Measurements from ENCODE around the gene PXT1. TPM values are rescaled to one million over a fixed set of nuclear protein-coding genes. Genes with fewer than 3 reads are reported as not detected.
A peak's percentile ranks its signal among the peaks of the same experiment; 100 is the strongest.

The PXT1 gene
- total and polyA plus RNA-seq, 9 of the 15 experiments (the other 6 are each of a cell fraction or from before 2014, with no cell fraction given), result 0.09 to 0.11 (median 0.10) TPM; not detected in 5

DNA sequence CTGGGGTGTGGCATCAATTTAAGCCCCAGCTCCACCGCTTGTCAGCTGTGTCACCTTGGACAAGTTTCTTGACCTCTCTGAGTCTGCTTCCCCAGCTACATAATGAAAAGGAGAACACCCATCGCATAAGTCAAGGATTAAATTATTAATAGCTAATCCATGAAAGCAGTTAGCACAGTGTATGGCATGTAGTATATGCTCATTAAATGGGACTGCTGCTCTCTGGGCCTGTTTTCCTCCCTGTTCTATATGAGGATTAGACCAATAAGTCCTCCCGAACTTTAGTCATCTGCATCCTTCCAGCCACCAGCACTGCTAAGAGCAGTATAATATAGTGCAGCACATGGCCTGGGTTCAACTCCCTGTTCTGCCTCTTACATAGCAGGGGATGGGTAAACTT is 74.9 kb downstream of the PXT1 start:
- no peak overlapping the region for H2AFZ ChIP-seq (ENCODE audit: low read depth, low read length)
- H3K4me1 ChIP-seq (replicated peaks in 1 of 2; ENCODE audit: control insufficient read depth in 2 of 2, insufficient read depth in 2 of 2, low read length in 2 of 2), result peaks cover 8 to 15% of the 10 kb centered on the region in 2 experiments; a peak in 4 of 5 replicates
- FAIRE-seq, result no peak
- H3K36me3 ChIP-seq (ENCODE audit: control insufficient read depth, insufficient read depth, low read length), result no peaks in the 10 kb centered on the region
- in situ Hi-C loops (cut with MboI), result no loop called here
- no peaks in the 10 kb centered on the region for H3K9me1 ChIP-seq (ENCODE audit: control insufficient read depth, insufficient read depth, low read length)
- no peak overlapping the region for H3K9ac ChIP-seq (ENCODE audit: insufficient read depth in 1 of 2, low read depth in 2 of 2, low read length in 2 of 2)
- 4% methylated on average over 3 of the region's 3 CpGs for WGBS (ENCODE audit: insufficient coverage, low coverage, missing lambda C conversion rate)
- CTCF ChIA-PET (ENCODE audit: low intra/inter-chr PET ratio), result no interaction called here
- no peaks in the 10 kb centered on the region for H4K20me1 ChIP-seq (replicated peaks; ENCODE audit: control insufficient read depth, insufficient read depth, low read length)
- H3K4me2 ChIP-seq (ENCODE audit: insufficient read depth, low read length), result no peak overlapping the region
- intact Hi-C loops (cut with micrococcal nuclease), result no loop called here
- TF ChIP-seq RBM25 (IDR thresholded peaks at IDR 0.05; ENCODE audit: low read depth, low read length, severe bottlenecking) (peak; percentile 27), ZEB2 (IDR thresholded peaks at IDR 0.05) (no peak), BCOR (IDR thresholded peaks at IDR 0.05) (peak; percentile 28; the same call in 1 of the 2 replicates), ZFP36 (IDR thresholded peaks at IDR 0.05; ENCODE audit: low read depth, low read length, partially characterized antibody) (peak; percentile 21), NONO (IDR thresholded peaks at IDR 0.05; ENCODE audit: low read depth in 2 of 2, low read length in 1 of 2) (no peak), CXXC5 (CRISPR knock-in tag; IDR thresholded peaks at IDR 0.05) (no peak), NFE2 (IDR thresholded peaks at IDR 0.05; ENCODE audit: low read depth) (no peak), SREBF2 (CRISPR knock-in tag; IDR thresholded peaks at IDR 0.05) (no peak), RBM39 (optimal IDR thresholded peaks at IDR 0.05; ENCODE audit: low read depth, low read length) (no peak), CREB1 (IDR thresholded peaks at IDR 0.05) (no peak), CREB1 (CRISPR knock-in tag; IDR thresholded peaks at IDR 0.05) (no peak), ETS2 (tag; IDR thresholded peaks at IDR 0.05; ENCODE audit: borderline replicate concordance, poor library complexity, severe bottlenecking) (no peak)
- TF ChIP-seq, protein P1, sequence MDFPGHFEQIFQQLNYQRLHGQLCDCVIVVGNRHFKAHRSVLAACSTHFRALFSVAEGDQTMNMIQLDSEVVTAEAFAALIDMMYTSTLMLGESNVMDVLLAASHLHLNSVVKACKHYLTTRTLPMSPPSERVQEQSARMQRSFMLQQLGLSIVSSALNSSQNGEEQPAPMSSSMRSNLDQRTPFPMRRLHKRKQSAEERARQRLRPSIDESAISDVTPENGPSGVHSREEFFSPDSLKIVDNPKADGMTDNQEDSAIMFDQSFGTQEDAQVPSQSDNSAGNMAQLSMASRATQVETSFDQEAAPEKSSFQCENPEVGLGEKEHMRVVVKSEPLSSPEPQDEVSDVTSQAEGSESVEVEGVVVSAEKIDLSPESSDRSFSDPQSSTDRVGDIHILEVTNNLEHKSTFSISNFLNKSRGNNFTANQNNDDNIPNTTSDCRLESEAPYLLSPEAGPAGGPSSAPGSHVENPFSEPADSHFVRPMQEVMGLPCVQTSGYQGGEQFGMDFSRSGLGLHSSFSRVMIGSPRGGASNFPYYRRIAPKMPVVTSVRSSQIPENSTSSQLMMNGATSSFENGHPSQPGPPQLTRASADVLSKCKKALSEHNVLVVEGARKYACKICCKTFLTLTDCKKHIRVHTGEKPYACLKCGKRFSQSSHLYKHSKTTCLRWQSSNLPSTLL (IDR thresholded peaks at IDR 0.05), result no peak
- TF ChIP-seq, protein P2, sequence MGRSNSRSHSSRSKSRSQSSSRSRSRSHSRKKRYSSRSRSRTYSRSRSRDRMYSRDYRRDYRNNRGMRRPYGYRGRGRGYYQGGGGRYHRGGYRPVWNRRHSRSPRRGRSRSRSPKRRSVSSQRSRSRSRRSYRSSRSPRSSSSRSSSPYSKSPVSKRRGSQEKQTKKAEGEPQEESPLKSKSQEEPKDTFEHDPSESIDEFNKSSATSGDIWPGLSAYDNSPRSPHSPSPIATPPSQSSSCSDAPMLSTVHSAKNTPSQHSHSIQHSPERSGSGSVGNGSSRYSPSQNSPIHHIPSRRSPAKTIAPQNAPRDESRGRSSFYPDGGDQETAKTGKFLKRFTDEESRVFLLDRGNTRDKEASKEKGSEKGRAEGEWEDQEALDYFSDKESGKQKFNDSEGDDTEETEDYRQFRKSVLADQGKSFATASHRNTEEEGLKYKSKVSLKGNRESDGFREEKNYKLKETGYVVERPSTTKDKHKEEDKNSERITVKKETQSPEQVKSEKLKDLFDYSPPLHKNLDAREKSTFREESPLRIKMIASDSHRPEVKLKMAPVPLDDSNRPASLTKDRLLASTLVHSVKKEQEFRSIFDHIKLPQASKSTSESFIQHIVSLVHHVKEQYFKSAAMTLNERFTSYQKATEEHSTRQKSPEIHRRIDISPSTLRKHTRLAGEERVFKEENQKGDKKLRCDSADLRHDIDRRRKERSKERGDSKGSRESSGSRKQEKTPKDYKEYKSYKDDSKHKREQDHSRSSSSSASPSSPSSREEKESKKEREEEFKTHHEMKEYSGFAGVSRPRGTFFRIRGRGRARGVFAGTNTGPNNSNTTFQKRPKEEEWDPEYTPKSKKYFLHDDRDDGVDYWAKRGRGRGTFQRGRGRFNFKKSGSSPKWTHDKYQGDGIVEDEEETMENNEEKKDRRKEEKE (IDR thresholded peaks at IDR 0.05; ENCODE audit: borderline replicate concordance in 1 of 2, control insufficient read depth in 1 of 2, low read depth in 2 of 2, low read length in 1 of 2), result no peak
- peaks cover 20 to 55% of the 10 kb centered on the region in 2 experiments for H3K27me3 ChIP-seq (ENCODE audit: control insufficient read depth in 2 of 2, insufficient read depth in 2 of 2, low read length in 2 of 2)
- no peak for ATAC-seq
- POLR2A ChIA-PET, result interaction anchor here (0.5 to 1.1 kb wide), 4 partner anchors 17 to 340 kb away, joined by 3 read pairs; partner anchors contain the start of gene MAPK14
- DNase-seq (ENCODE audit: extremely low read depth in 1 of 4, low spot score in 3 of 4), result no peak
- no peak overlapping the region for H3K27ac ChIP-seq (ENCODE audit: extremely low read depth, low read depth, low read length)
- H3K9me3 ChIP-seq (replicated peaks; ENCODE audit: control insufficient read depth, insufficient read depth, low read depth, low read length), result no peaks in the 10 kb centered on the region
- H3K79me2 ChIP-seq (ENCODE audit: control insufficient read depth, insufficient read depth, low read length), result no peaks in the 10 kb centered on the region
- H3K4me3 ChIP-seq, result no peak overlapping the region
- BruUV-seq (replicated peaks), result no TSS peak
